GM21447 (cell line): ENCODE measurements around the gene SPNS3.

Experiments used
- ATAC-seq: cut with Tn5 transposase; IDR thresholded peaks from one replicate; pipeline ENCODE4 v1.9.1; 2021; ENCODE audit not compliant: unreplicated experiment

SPNS3 gene

GRCh38 chr17:4525691-4526397 is 92.1 kb downstream of the SPNS3 start:
- no peak for ATAC-seq

- ATAC-seq: no peak
Measured at GRCh38 chr17:4527134-4527533, 93.4 kb downstream of the SPNS3 start.

GRCh38 chr17:4527566-4528125 is 93.9 kb downstream of the SPNS3 start:
- no peak for ATAC-seq

GRCh38 chr17:4529533-4530152 is 95.9 kb downstream of the SPNS3 start:
- ATAC-seq: no peak

- no peak for ATAC-seq
Measured at GRCh38 chr17:4530799-4531730, 97.3 kb downstream of the SPNS3 start.

GRCh38 chr17:4531988-4532736 is 98.4 kb downstream of the SPNS3 start:
- no peak for ATAC-seq

GRCh38 chr17:4532860-4533522 is 99.3 kb downstream of the SPNS3 start:
- no peak for ATAC-seq

- no peak for ATAC-seq
Measured at GRCh38 chr17:4533523-4534504, 100.1 kb downstream of the SPNS3 start.

- no peak for ATAC-seq
Measured at GRCh38 chr17:4534515-4534914, 100.8 kb downstream of the SPNS3 start.

GRCh38 chr17:4534928-4535666 is 101.4 kb downstream of the SPNS3 start:
- no peak for ATAC-seq

- ATAC-seq: no peak
Measured at GRCh38 chr17:4535667-4536258, 102.0 kb downstream of the SPNS3 start.

GRCh38 chr17:4536259-4536741 is 102.6 kb downstream of the SPNS3 start:
- no peak for ATAC-seq

- ATAC-seq: no peak
Measured at GRCh38 chr17:4536742-4537411, 103.1 kb downstream of the SPNS3 start.
